ENCODE results near the gene WASF2.
"Not testable (repeated sequence)": the region's sequence is repeated elsewhere in the genome, so short reads cannot be mapped to it uniquely, and the experiment has no call there.

The WASF2 gene

GRCh38 chr1:27397749-27398148 lies 92.2 kb downstream of the WASF2 start:
- no peak for DNase-seq (ENCODE audit: low read depth in 3 of 3)

DNA sequence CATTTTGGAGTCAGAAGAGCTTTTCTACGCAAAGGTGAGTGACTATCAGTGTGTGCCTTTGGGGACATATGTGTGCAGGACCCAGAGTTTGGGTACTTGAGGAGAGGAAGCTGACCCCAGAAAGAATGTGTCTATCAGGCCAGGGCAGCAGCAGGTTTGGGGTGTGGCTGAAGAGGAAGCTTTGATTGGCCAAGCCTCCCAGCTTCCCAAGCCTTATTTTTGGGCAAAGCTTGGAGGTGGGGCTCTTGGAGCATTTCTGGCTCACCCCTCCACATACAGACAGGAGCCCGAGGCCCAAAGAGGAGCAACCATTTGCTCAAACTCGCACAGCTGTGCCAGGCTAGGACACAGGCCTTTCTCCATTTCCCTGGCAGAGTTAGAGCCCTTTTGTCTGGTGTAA lies 92.9 kb downstream of the WASF2 start:
- no peak for DNase-seq (ENCODE audit: low read depth in 3 of 3)

DNA sequence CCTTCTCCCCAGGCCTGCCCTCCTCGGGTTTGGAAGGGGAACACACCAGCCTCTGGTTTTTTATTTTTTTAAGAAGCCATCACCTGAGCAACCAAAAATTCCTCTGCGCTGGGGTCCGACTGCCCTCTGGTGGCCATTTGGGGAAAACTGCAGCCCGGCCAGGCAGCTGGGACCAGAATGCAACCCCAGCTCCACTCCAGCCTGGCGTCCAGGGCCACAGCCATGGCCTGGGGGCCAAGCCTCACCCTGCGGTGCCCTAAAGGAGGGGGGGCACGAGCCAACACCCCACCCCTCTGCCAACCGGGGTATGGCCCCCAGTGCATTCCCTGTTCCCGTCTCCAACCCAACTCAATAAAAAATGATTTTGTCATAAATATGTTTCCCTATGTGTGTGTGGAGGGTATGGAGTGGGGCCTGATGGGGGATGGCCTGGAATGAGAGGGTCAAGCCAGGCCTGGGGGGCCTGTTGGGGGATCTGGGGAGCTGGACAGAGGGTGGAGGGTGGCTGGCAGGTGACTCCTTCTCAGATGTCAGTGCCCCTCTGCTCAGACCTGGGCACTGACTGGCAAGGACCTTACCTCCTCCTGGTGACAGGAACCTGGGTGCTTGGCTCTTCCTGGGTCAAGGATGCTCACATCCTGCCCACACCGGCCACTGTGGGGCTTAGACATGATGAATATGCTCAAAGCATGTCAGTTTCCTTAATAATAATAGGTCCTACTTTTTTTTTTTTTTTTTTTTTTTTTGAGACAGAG lies 94.3 kb downstream of the WASF2 start:
- DNase-seq (ENCODE audit: low read depth in 3 of 3), result peak; percentile 54 to 69 (median 69)

GRCh38 chr1:27394925-27395324 lies 95.0 kb downstream of the WASF2 start:
- no peak for DNase-seq (ENCODE audit: low read depth in 3 of 3)

GRCh38 chr1:27394282-27394658 lies 95.7 kb downstream of the WASF2 start:
- no peak for DNase-seq (ENCODE audit: low read depth in 3 of 3)

GRCh38 chr1:27393641-27394281 lies 96.2 kb downstream of the WASF2 start:
- no peak for DNase-seq (ENCODE audit: low read depth in 3 of 3)

DNA sequence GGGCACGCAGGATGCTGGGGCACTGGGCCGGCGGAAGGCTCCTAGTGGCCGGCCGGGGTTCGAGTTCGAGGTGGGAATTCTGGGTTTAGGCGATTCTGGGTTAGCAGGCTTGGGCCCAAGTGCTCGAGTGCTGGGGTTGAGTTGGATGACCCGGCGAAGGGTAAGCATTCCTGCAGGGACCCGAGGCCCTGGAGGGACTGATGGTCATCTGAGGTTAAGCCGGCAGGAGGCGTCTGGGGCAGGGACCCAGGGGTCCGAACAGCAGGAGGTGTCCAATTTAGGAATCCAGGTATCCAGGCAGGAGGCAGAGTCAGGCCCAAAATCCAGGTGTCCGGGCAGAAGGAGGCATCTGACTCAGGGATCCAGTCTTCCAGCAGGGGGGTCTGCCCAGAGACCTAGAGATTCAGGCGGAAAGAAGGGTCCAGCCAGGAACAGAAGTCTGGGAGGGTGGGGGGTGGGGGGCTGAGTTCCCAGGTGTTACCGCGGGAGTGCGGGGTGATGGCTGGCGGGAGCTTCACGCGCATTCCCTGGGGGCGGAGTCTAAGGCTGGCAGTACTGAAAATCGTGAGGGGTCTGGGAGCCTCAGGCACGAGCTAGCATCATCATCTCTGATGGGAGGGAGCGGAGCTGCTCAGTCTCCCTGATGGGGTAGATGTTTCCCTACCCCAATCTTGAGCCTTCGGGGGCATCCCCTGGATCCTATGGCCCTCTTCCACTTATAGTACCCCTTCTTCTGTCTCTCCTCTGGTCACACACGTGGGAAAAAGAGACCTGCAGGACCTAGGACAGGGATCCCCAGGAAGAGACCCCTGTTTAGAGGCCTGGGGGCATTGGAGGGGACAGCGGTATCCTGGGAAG lies 97.0 kb downstream of the WASF2 start:
- no peak for DNase-seq (ENCODE audit: low read depth in 3 of 3)

DNA sequence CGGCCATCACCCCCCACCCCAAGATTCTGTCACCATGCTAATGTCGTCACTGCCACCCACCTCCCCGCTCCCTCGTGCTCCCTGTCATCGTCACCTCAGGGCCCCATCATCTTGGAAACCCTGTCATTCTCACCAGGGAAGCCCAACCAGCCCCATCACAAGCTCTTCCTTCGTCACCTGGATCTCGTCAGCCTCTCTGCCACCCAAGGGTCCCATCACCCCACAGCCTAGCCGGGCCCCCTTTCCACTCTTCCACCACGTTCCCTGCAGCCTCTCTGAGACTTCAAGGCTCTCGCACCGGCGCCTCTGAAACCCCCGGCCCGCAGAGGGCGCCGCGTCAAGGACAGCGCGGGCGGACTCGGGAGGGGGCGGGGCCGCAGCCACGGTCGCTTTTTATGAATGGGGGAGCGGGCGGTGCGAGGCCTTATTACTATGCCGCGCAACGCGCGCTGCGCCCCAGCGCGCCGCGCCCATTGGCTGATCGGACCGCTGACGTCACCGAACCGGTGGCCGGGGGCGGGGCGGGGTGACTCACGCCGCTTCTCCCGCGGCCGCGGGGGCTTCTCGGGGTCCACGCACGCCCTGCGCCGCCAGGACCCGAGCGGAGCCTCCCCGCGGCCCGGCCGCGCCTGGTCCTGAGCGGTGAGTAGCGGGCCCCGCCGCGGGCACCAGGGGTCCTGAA lies 97.7 kb downstream of the WASF2 start, which contains the start of gene GPR3:
Gene GPR3 (plus strand): TSS at position 527 of the 682 bp plus-strand sequence. CDS start 1,177 bp downstream, outside the sequence.
- peak; percentile 87 to 95 (median 89) for DNase-seq (ENCODE audit: low read depth in 3 of 3)

- DNase-seq (ENCODE audit: low read depth in 3 of 3), result no peak
Measured at GRCh38 chr1:27391511-27392095, 98.4 kb downstream of the WASF2 start.

- DNase-seq (ENCODE audit: low read depth in 3 of 3), result peak; percentile 43 to 73 (median 58)
Measured at GRCh38 chr1:27388337-27389005, 101.5 kb downstream of the WASF2 start.

- DNase-seq (ENCODE audit: low read depth in 3 of 3), result not testable (repeated sequence)
Measured at GRCh38 chr1:27384797-27385196, 105.2 kb downstream of the WASF2 start.

DNA sequence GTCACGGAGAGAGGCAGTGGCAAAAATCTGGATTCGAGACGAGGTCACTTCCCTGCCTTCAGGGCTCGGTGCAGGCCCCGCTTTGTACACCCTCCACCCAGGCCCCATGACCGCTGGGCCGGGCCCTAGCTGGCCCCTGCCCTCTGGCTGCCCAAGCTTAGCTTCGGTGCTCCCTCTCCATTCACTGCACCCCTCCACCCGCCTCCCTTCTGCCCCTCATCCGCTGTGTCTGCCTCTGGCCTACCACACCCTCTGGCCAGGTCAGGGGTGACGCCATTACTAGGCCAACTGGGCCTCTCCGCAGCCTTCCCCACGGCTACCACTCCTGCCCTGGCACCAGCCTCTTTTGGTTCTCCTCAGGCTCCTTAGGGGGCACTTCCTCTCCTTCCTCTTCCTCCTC lies 106.3 kb downstream of the WASF2 start:
- no peak for DNase-seq (ENCODE audit: low read depth in 3 of 3)

- DNase-seq (ENCODE audit: low read depth in 3 of 3), result peak in 1 of 3 donors; percentile 37
Measured at GRCh38 chr1:27383039-27383605, 106.8 kb downstream of the WASF2 start, which contains the start of gene CD164L2. CD164L2 (minus strand) TSS chr1:27383333; CDS start chr1:27383239, 94 bp downstream.

DNA sequence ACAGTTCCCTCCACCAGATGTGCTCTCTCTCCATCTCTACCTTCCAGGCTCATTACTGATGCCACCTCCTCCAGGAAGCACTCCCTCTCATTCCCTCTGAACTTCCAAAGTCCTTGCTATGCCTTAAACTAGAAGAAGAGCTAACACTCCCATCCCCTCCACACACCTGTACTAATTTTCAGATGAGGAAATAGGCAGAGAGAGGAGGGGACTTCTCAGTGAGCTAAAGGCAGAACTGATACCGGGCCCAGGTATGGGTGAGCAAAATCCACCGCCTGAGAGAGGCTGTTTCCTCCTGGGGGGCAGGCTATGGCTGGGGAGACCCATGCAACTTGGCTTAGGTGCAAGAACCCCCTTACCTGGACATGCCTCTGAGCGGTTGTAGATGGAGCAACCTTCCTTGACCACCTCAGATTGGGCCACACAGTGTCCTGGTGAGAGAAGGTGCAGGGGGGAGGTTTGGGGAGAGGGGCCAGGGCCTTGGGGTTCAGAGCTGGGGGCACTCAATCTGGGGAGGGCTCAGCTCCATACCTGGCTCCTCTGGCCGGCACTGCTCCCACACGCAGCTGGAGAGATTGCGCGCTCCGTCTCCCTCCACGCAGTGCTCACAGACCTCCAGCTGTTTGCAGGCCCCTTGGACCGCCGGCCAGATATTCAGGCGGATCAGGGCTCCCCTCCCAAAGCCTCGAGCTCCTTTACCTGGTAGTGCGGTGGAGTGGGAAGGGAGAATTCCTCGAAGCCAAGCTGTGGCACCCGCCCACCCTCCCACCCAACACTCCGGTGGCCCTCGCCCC lies 107.8 kb downstream of the WASF2 start:
- DNase-seq (ENCODE audit: low read depth in 3 of 3), result no peak

- DNase-seq (ENCODE audit: low read depth in 3 of 3), result no peak
Measured at GRCh38 chr1:27380766-27381733, 108.9 kb downstream of the WASF2 start.

- no peak for DNase-seq (ENCODE audit: low read depth in 3 of 3)
Measured at GRCh38 chr1:27380224-27380623, 109.7 kb downstream of the WASF2 start.

DNA sequence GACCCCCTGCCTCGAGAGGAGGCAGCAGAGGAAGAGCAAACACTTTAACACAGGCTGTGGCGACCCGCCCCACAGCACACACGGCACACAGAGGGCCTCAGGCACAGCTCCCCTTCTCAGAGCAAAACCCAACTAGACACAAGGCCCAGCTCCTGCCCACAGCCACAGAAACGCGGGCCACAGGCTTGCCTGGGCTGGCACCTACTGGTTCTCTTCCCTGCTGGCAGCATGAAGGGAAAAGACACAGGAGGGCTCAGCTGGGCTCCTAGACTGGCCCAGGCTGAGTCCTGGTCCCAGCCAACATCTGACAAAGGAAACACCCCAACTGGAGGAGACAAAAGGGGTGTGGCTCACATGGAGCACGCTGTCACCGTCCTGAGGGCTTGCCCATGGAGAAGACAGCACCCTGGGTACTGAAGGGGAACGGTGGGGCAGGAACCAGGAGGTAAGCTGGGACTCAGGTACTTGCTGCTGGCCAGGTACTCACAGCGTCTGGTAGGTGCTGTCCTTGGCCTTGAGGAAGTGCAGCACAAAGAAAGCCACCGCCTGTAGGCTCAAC lies 110.3 kb downstream of the WASF2 start:
- DNase-seq (ENCODE audit: low read depth in 3 of 3), result no peak
